HG03064 (cell line): ENCODE data around the gene ZNF25.
"Not testable (repeated sequence)": the region's sequence is repeated elsewhere in the genome, so short reads cannot be mapped to it uniquely, and the experiment has no call there.

Experiments used
- ATAC-seq: cut with Tn5 transposase; IDR thresholded peaks from one replicate; pipeline ENCODE4 v1.9.1; 2021; ENCODE audit warnings: low read depth; ENCODE audit not compliant: unreplicated experiment

Gene ZNF25

DNA sequence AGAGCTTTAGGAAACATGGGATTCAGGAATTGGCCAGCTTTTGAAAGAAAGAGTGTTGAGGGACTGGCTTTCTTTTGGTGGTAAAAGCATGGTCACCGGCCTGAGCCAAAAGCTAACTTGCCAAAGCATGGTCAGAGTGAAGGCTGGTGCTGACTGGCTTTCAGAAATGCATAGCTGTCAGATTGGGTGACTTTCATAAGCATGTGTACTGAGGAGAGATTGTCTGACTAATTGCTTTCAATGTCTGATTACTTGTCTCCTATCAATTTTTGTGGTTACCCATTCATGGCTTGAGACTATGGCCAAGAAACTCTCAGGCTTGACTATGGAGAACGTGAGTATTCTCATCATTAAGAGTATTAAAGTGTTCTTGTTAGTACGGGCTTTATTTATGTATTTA, 28.2 kb downstream of the ZNF25 start:
- ATAC-seq, result no peak

DNA sequence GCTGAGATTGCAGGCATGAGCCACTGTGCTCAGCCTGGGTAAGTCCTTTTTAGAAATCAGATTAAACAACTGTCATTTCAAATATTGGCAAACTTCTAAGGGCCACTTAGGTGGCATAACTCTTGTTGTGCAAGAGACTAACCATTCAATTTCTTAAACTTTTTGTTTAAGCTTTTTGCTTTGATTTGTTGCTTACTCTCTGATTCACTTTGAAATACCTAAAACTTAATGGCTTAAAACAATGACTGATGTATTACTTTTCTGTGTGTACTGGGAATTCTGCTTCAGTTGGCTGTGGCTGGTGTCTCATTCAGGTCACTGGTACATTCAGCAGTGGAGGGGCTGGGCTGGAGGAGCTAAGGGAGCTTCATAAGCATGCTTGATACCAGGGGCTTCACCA, 28.9 kb downstream of the ZNF25 start:
- ATAC-seq, result no peak

DNA sequence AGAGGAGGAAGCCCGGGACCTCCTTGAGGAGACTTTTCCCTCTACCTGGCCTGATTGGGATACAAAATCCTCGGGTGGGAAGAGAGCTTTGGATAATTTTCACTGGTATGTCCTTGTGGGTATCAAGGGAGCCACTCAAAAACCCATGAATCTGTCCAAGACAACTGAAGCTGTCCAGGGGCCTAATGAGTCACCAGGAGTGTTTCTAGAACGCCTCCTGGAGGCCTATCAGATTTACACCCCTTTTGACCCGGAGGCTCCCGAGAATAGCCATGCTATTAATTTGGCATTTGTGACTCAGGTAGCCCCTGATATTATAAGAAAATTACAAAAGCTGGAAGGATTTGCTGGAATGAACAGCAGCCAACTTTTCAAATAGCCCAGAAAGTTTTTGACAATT, 38.6 kb downstream of the ZNF25 start:
- ATAC-seq, result no peak

DNA sequence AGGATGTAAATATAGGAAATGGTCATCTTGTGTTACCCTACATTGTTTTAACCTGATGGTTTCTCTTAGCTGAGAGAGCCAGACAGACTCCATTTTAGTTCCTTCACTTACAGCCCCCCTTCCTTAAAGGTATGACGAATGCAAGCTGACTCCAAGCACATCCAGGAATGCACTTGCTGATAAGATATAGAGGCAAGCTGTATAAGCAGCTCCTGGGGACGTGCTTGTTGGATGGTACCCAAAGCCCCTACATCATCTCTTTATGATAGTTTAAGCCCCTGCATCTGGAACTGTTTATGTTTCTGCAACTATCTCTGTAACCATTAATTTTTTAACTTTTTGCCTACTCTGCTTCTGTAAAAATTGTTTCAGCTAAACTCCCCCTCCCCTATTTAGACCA, 41.7 kb downstream of the ZNF25 start:
- no peak for ATAC-seq

DNA sequence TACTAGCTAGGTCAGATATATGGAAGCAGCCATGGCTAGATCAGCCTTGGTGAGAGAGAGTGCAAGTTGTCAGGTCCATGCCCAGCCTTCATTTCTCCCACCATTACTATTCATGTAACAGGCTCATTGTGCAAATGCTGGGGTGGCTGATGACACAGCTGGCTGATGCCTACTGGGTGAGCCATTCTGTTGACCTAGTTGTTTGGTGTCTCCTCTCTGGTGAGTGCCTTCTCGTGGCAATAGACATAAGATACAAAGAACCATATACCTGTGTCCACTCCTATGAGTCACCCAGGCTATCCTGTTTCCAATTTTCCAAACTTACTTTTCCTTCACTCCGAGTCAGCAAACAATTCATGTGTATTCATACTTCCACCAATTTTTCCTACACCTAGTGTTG, 46.0 kb downstream of the ZNF25 start:
- no peak for ATAC-seq

DNA sequence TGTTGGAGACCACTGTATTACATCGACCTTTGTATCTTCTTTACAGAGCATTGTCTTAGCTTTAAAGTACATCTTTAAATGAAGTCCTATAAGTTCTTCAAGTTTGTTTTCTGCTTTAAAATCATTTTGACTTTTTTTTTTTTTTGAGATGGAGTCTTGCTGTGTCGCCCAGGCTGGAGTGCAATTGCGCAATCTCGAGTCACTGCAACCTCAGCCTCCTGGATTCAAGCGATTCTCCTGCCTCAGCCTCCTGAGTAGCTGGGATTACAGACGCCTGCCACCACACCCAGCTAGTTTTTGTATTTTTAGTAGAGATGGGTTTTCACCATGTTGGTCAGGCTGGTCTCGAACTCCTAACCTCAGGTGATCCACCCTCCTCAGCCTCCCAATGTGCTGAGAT, 68.3 kb downstream of the ZNF25 start:
- not testable (repeated sequence) for ATAC-seq

DNA sequence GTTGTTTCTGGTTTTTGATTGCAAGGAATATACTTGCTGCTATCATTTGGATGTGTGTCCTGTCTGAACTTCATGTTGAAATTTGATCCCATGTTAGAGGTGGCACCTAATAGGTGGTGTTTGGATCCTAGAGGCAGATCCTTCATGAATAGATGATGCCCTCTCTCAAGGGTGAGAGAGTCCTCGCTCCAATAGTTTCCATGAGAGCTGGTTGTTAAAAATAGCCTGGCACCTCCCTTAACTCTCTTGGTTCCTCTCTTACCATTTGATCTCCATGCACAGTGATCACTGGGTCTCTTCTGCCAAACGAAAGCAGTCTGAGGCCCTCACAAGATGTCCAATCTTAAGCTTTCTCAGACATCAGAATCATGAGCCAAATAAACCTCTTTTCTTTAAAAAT, 70.1 kb downstream of the ZNF25 start:
- no peak for ATAC-seq
